Ishikawa (cell line): ENCODE measurements around the gene ZMAT2.

Experiments used
- CREB1 ChIP-seq: IDR thresholded peaks from 2 replicates; pipeline ENCODE4 v1.6.1; 2012; ENCODE audit warnings: low read depth
- EP300 ChIP-seq: IDR thresholded peaks from 2 replicates; pipeline ENCODE4 v1.6.1; 2012; ENCODE audit warnings: borderline replicate concordance
- FOXM1 ChIP-seq: IDR thresholded peaks from 2 replicates; pipeline ENCODE4 v1.6.1; 2012; ENCODE audit warnings: low read depth, borderline replicate concordance
- NFIC ChIP-seq: IDR thresholded peaks from 2 replicates; pipeline ENCODE4 v1.6.1; 2012
- RAD21 ChIP-seq: IDR thresholded peaks from 2 replicates; pipeline ENCODE4 v1.6.1; 2012; ENCODE audit warnings: low read depth
- TCF12 ChIP-seq: IDR thresholded peaks from 2 replicates; pipeline ENCODE4 v1.6.1; 2012; ENCODE audit warnings: low read depth
- TEAD4 ChIP-seq: IDR thresholded peaks from 2 replicates; pipeline ENCODE4 v1.6.1; 2012
- YY1 ChIP-seq: IDR thresholded peaks from 2 replicates; pipeline ENCODE4 v1.6.1; 2012; ENCODE audit warnings: low read depth
- ZBTB7A ChIP-seq: IDR thresholded peaks from 2 replicates; pipeline ENCODE4 v1.6.1; 2012; ENCODE audit warnings: low read depth
- TF ChIP-seq, protein P1 (sequence below): IDR thresholded peaks from 2 replicates; pipeline ENCODE4 v1.6.1; 2012
- TF ChIP-seq, protein P2 (sequence below): IDR thresholded peaks from 2 replicates; pipeline ENCODE4 v1.6.1; 2012
- TF ChIP-seq, protein P3 (sequence below): IDR thresholded peaks from 2 replicates; pipeline ENCODE4 v1.6.1; 2012; ENCODE audit warnings: low read depth, mild to moderate bottlenecking

DNA sequence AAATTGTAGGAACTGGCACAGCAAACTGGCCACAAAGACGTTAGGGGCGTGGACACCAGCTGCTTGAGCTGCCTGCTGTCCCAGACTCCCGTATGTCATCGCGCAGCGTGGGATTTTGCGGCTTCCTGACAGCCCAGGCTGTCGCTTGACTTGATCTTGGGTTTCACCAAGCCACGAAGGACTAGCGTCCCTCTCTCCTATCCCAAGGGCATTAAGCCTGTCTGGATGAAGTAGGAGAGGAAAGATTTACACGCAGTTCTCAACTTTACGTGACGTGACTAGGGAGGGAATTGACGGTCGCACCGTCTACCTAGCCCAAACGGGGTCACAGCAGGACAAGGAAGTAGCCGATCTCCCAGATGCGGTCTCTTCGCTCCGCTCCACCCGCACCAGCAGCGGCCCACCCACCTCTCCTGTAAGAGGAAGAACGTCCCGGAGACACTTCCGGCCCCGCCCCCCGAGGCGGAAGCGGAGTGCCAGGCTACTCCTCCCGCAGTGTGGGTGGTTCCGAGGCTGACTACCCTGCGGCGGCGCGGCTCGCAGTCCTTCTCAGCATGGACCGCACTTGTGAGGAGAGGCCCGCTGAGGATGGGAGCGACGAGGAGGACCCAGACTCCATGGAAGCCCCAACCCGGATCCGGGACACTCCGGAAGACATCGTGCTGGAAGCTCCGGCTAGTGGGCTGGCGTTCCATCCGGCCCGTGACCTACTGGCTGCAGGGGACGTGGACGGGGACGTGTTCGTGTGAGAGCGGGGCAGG, 35.7 kb upstream of the ZMAT2 start, which contains the start of gene WDR55:
- TF ChIP-seq FOXM1 (peak; percentile 9; the same call in 1 of the 2 replicates), RAD21 (no peak), ZBTB7A (no peak), TCF12 (peak; percentile 8; the same call in 1 of the 2 replicates), TEAD4 (no peak), EP300 (peak; percentile 6; the same call in 1 of the 2 replicates), YY1 (peak; percentile 32; the same call in 1 of the 2 replicates), CREB1 (no peak), NFIC (no peak; the same call in 1 of the 2 replicates)
- TF ChIP-seq, protein P1, sequence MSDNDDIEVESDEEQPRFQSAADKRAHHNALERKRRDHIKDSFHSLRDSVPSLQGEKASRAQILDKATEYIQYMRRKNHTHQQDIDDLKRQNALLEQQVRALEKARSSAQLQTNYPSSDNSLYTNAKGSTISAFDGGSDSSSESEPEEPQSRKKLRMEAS: peak; percentile 77
- TF ChIP-seq, protein P2, sequence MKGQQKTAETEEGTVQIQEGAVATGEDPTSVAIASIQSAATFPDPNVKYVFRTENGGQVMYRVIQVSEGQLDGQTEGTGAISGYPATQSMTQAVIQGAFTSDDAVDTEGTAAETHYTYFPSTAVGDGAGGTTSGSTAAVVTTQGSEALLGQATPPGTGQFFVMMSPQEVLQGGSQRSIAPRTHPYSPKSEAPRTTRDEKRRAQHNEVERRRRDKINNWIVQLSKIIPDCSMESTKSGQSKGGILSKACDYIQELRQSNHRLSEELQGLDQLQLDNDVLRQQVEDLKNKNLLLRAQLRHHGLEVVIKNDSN: no peak; the same call in 1 of the 2 replicates
- TF ChIP-seq, protein P3, sequence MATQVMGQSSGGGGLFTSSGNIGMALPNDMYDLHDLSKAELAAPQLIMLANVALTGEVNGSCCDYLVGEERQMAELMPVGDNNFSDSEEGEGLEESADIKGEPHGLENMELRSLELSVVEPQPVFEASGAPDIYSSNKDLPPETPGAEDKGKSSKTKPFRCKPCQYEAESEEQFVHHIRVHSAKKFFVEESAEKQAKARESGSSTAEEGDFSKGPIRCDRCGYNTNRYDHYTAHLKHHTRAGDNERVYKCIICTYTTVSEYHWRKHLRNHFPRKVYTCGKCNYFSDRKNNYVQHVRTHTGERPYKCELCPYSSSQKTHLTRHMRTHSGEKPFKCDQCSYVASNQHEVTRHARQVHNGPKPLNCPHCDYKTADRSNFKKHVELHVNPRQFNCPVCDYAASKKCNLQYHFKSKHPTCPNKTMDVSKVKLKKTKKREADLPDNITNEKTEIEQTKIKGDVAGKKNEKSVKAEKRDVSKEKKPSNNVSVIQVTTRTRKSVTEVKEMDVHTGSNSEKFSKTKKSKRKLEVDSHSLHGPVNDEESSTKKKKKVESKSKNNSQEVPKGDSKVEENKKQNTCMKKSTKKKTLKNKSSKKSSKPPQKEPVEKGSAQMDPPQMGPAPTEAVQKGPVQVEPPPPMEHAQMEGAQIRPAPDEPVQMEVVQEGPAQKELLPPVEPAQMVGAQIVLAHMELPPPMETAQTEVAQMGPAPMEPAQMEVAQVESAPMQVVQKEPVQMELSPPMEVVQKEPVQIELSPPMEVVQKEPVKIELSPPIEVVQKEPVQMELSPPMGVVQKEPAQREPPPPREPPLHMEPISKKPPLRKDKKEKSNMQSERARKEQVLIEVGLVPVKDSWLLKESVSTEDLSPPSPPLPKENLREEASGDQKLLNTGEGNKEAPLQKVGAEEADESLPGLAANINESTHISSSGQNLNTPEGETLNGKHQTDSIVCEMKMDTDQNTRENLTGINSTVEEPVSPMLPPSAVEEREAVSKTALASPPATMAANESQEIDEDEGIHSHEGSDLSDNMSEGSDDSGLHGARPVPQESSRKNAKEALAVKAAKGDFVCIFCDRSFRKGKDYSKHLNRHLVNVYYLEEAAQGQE: no peak
